MM.1S (cell line): ENCODE data around the gene GPR176.

ENCODE experiments used
- DNase-seq: peaks from one replicate; pipeline ENCODE4 v3.0.0-alpha.2; 2015
- H2AFZ ChIP-seq: fragments of 300-600 bp; sonication (generic); 2 replicates; pipeline ENCODE4 v1.6.0; 2016; ENCODE audit warnings: antibody characterized with exemption, low read length
- H3F3A ChIP-seq: fragments of 300-600 bp; sonication (generic); 2 replicates; pipeline ENCODE4 v1.6.1; 2016; ENCODE audit warnings: mild to moderate bottlenecking, antibody characterized with exemption, low read length, moderate library complexity, mixed read lengths; ENCODE audit not compliant: insufficient read depth
- H3K27ac ChIP-seq: fragments of 300-600 bp; sonication (generic); 2 replicates; pipeline ENCODE4 v1.5.1; 2016; ENCODE audit warnings: mild to moderate bottlenecking, low read length
- H3K27me3 ChIP-seq: fragments of 300-600 bp; sonication (generic); replicated peaks from 2 replicates; pipeline ENCODE4 v1.6.0; 2016; ENCODE audit warnings: low read length; ENCODE audit not compliant: insufficient read depth
- H3K36me3 ChIP-seq: fragments of 300-600 bp; sonication (generic); replicated peaks from 2 replicates; pipeline ENCODE4 v1.6.1; 2016; ENCODE audit warnings: mild to moderate bottlenecking, low read length, mixed read lengths; ENCODE audit not compliant: insufficient read depth
- H3K4me1 ChIP-seq: fragments of 300-600 bp; sonication (generic); 2 replicates; pipeline ENCODE4 v1.6.1; 2016; ENCODE audit warnings: low read length, mixed read lengths
- H3K4me2 ChIP-seq: fragments of 300-600 bp; sonication (generic); 2 replicates; pipeline ENCODE4 v1.6.0; 2016; ENCODE audit warnings: low read depth, low read length
- H3K4me3 ChIP-seq: fragments of 300-600 bp; sonication (generic); 2 replicates; pipeline ENCODE4 v1.5.1; 2016; ENCODE audit warnings: low read length, mixed read lengths
- H3K79me2 ChIP-seq: fragments of 300-600 bp; sonication (generic); 2 replicates; pipeline ENCODE4 v1.6.1; 2016; ENCODE audit warnings: mixed run types, low read length, mixed read lengths
- H3K9ac ChIP-seq: fragments of 300-600 bp; sonication (generic); 2 replicates; pipeline ENCODE4 v1.6.1; 2016; ENCODE audit warnings: low read length, mixed read lengths
- H3K9me2 ChIP-seq: fragments of 300-600 bp; sonication (generic); replicated peaks from 2 replicates; pipeline ENCODE4 v1.6.1; 2016; ENCODE audit warnings: mild to moderate bottlenecking, low read length, mixed read lengths; ENCODE audit not compliant: insufficient read depth
- H3K9me3 ChIP-seq: fragments of 300-600 bp; sonication (generic); replicated peaks from 2 replicates; pipeline ENCODE4 v1.6.1; 2016; ENCODE audit warnings: mild to moderate bottlenecking, low read length, mixed read lengths; ENCODE audit not compliant: insufficient read depth
- H4K20me1 ChIP-seq: fragments of 300-600 bp; sonication (generic); 2 replicates; pipeline ENCODE4 v1.6.1; 2016; ENCODE audit warnings: mild to moderate bottlenecking, low read length, moderate library complexity, mixed read lengths; ENCODE audit not compliant: insufficient read depth
- EZH2 ChIP-seq: fragments of 300-600 bp; sonication (generic); optimal IDR thresholded peaks from 2 replicates; pipeline ENCODE3; 2017; ENCODE audit warnings: low read depth, mild to moderate bottlenecking, antibody characterized with exemption, low read length, mixed read lengths
- EZH2phosphoT487 ChIP-seq: fragments of 300-600 bp; sonication (generic); IDR thresholded peaks from 2 replicates; pipeline ENCODE4 v1.6.1; 2018; ENCODE audit warnings: antibody characterized with exemption, low read length
- TF ChIP-seq, protein P1 (sequence below): fragments of 300-600 bp; sonication (generic); IDR thresholded peaks from 2 replicates; pipeline ENCODE4 v1.5.1; 2016; ENCODE audit warnings: antibody characterized with exemption, low read length, mixed read lengths

Gene GPR176

DNA sequence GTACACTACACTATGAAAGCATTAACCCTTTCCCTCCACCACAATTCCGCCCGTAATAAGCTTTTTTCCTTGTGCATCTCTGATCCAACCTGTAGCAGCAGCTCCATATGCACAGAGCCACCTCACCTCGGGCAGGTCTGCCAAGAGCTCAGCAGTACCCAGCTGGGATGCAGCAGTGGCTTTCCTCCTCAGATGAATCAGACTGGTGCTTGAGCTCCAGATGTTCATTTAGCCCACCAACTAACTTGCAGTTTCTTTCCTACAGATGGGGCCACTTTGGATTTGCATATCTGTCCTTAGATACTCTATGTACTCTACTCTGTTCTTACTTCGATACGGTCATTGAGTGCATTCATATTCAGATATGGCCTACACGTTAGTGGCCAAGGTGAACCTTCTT is 122.7 kb downstream of the GPR176 start:
- no peaks in the 10 kb centered on the region for H3F3A ChIP-seq
- TF ChIP-seq EZH2: no peak
- no peak for TF ChIP-seq EZH2phosphoT487
- TF ChIP-seq, protein P1, sequence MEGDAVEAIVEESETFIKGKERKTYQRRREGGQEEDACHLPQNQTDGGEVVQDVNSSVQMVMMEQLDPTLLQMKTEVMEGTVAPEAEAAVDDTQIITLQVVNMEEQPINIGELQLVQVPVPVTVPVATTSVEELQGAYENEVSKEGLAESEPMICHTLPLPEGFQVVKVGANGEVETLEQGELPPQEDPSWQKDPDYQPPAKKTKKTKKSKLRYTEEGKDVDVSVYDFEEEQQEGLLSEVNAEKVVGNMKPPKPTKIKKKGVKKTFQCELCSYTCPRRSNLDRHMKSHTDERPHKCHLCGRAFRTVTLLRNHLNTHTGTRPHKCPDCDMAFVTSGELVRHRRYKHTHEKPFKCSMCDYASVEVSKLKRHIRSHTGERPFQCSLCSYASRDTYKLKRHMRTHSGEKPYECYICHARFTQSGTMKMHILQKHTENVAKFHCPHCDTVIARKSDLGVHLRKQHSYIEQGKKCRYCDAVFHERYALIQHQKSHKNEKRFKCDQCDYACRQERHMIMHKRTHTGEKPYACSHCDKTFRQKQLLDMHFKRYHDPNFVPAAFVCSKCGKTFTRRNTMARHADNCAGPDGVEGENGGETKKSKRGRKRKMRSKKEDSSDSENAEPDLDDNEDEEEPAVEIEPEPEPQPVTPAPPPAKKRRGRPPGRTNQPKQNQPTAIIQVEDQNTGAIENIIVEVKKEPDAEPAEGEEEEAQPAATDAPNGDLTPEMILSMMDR: no peak
- no peak overlapping the region for H3K4me2 ChIP-seq
- H3K27ac ChIP-seq: no peak overlapping the region
- no peaks in the 10 kb centered on the region for H3K27me3 ChIP-seq
- H3K4me3 ChIP-seq: no peak overlapping the region
- no peak overlapping the region for H2AFZ ChIP-seq
- H3K79me2 ChIP-seq: no peaks in the 10 kb centered on the region
- no peak overlapping the region for H3K9ac ChIP-seq
- H3K36me3 ChIP-seq: no peaks in the 10 kb centered on the region
- no peak for DNase-seq
- no peaks in the 10 kb centered on the region for H4K20me1 ChIP-seq
- H3K4me1 ChIP-seq: no peaks in the 10 kb centered on the region
- no peaks in the 10 kb centered on the region for H3K9me2 ChIP-seq
- no peaks in the 10 kb centered on the region for H3K9me3 ChIP-seq

DNA sequence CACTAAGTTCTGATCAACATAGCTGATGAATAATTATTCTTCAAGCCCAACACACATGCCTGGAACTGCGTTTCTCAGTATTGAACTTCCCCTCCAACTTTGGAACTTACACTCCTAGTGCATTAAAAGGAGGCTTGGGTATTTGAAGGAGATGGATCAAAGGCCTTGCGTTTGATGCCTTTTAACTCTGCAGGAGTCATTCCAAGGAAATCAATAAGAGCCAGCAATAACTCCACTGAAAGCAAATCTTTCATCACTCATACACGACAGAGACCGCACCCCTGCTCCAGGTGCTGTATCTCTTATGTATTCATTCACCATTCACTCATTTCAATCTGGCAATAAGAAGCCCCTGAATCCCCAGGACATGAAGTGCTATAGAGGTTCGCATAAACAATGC is 123.5 kb downstream of the GPR176 start:
- Histone ChIP-seq H3K27ac (no peak overlapping the region), H3K4me3 (no peak overlapping the region), H3K4me2 (no peak overlapping the region), H3K9ac (no peak overlapping the region), H3K36me3 (no peaks in the 10 kb centered on the region), H3K27me3 (no peaks in the 10 kb centered on the region), H2AFZ (no peak overlapping the region), H3K79me2 (no peaks in the 10 kb centered on the region), H3K9me2 (no peaks in the 10 kb centered on the region), H3F3A (no peaks in the 10 kb centered on the region), H3K9me3 (no peaks in the 10 kb centered on the region), H4K20me1 (no peaks in the 10 kb centered on the region), H3K4me1 (no peaks in the 10 kb centered on the region)
- no peak for DNase-seq
- TF ChIP-seq EZH2phosphoT487: no peak
- no peak for TF ChIP-seq EZH2
- TF ChIP-seq, protein P1: no peak

DNA sequence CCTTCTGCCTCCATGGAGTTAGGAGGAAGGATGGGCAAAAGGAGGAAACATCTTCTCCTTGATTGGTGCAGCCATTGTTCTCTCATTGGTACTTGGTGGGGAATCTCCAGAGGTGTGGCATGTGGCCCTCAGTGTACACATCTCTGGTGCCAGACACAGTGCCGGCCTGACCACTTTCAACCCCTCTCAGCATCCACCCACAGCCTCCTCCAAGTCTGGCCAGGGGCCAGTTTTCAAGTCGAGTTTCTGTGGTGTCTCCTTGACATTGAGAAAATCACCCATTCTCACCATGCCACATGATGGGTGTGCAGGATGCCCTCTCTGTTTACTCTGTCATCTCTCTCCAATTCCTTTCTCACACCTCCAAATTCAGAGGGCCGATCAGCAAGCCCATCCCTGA is 124.6 kb downstream of the GPR176 start:
- Histone ChIP-seq H3F3A (no peaks in the 10 kb centered on the region), H3K79me2 (no peaks in the 10 kb centered on the region), H2AFZ (no peak overlapping the region), H3K36me3 (no peaks in the 10 kb centered on the region), H3K9me3 (no peaks in the 10 kb centered on the region), H3K27me3 (no peaks in the 10 kb centered on the region), H3K27ac (no peak overlapping the region), H3K4me3 (no peak overlapping the region), H3K9ac (no peak overlapping the region), H3K9me2 (no peaks in the 10 kb centered on the region), H3K4me2 (no peak overlapping the region), H4K20me1 (no peaks in the 10 kb centered on the region), H3K4me1 (no peaks in the 10 kb centered on the region)
- no peak for DNase-seq
- no peak for TF ChIP-seq EZH2phosphoT487
- TF ChIP-seq EZH2: no peak
- TF ChIP-seq, protein P1: no peak
